Breast epithelium (tissue), 3 donors: ENCODE measurements around the gene ZNF688.

ENCODE experiments used
- POLR2A ChIP-seq: fragments of 450-650 bp; IDR thresholded peaks from one replicate; pipeline ENCODE4 v1.6.1; 2016; ENCODE audit warnings: antibody characterized with exemption, mild to moderate bottlenecking, moderate library complexity
- POLR2AphosphoS5 ChIP-seq, 3 donors: sonication (generic); formaldehyde crosslinking; IDR thresholded peaks; one replicate each; pipeline ENCODE4 v1.6.1; 2017; ENCODE audit warnings: antibody characterized with exemption in 3 of 3
- TF ChIP-seq, protein P1 (sequence below), 3 donors: fragments of 450-650 bp; IDR thresholded peaks; one replicate each; pipeline ENCODE4 v1.5.1; 2016 to 2017; ENCODE audit warnings: antibody characterized with exemption in 3 of 3, mild to moderate bottlenecking in 3 of 3, moderate library complexity in 3 of 3

DNA sequence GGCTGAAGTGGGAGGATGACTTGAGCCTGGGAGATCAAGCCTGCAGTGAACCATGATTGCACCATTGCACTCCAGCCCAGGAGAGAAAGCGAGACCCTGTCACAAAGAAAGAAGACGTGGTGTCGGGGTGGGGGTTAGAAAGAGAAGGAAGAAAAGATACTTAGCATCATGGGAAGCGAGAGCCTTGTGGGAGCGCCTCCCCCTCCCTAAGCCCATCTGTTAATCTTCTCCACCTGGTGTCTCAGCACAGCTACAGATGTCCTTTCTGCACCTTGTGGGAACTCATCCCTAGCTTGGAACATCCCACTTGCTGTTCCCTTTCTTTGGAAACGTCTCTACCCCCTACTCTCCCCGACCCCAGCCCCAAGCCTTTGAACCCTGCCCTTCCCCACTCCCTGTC, 6.0 kb downstream of the ZNF688 start:
- TF ChIP-seq, protein P1, sequence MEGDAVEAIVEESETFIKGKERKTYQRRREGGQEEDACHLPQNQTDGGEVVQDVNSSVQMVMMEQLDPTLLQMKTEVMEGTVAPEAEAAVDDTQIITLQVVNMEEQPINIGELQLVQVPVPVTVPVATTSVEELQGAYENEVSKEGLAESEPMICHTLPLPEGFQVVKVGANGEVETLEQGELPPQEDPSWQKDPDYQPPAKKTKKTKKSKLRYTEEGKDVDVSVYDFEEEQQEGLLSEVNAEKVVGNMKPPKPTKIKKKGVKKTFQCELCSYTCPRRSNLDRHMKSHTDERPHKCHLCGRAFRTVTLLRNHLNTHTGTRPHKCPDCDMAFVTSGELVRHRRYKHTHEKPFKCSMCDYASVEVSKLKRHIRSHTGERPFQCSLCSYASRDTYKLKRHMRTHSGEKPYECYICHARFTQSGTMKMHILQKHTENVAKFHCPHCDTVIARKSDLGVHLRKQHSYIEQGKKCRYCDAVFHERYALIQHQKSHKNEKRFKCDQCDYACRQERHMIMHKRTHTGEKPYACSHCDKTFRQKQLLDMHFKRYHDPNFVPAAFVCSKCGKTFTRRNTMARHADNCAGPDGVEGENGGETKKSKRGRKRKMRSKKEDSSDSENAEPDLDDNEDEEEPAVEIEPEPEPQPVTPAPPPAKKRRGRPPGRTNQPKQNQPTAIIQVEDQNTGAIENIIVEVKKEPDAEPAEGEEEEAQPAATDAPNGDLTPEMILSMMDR (IDR thresholded peaks at IDR 0.05) = no peak
- TF ChIP-seq POLR2A (no peak), POLR2AphosphoS5 (IDR thresholded peaks at IDR 0.05) (no peak)
